ENCODE results near the gene TUBA4B. TPM values are rescaled to one million over a fixed set of nuclear protein-coding genes. Genes with fewer than 3 reads are reported as not detected.
"Not testable (repeated sequence)": the region's sequence is repeated elsewhere in the genome, so short reads cannot be mapped to it uniquely, and the experiment has no call there.

Gene TUBA4B
- total RNA-seq, 1 donor = not detected

DNA sequence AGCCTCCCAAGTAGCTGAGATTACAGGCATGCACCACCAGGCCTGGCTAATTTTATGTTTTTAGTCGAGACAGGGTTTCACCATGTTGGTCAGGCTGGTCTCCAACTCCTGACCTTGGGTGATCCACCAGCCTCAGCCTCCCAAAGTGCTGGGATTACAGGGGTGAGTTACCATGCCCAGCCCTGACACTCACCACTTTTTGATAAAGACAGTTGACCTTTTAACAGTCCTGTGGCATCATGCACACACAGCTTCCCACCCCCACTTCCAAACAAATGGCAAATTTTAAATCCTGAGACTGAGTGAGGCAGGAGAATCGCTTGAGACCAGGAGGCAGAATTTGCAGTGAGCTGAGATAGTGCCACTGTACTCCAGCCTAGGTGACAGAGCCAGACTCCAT lies 20.0 kb downstream of the TUBA4B start:
- DNase-seq (ENCODE audit: low read depth in 2 of 3, low spot score in 2 of 3) = no peak

DNA sequence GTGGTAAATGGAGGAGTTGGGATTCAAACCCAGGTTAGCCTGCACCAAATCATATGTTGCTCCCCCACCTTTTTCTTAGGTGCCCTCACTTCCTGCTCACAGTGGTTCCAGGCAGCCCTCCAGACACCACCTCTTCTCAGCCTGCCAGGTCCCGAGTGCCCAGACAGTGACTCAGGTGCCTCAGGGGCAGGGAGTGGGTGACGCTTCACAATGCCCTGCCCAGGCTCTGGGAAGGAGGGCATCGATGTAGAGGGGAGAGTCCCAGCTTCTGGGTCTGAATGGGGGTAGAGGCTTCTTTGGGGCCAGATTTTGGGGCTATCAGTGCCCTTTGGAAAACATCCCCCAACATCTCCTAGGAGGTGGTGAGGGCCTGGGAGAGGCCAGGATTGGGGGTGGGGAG lies 20.9 kb downstream of the TUBA4B start:
- no peak for DNase-seq (ENCODE audit: low read depth in 2 of 3, low spot score in 2 of 3)

DNA sequence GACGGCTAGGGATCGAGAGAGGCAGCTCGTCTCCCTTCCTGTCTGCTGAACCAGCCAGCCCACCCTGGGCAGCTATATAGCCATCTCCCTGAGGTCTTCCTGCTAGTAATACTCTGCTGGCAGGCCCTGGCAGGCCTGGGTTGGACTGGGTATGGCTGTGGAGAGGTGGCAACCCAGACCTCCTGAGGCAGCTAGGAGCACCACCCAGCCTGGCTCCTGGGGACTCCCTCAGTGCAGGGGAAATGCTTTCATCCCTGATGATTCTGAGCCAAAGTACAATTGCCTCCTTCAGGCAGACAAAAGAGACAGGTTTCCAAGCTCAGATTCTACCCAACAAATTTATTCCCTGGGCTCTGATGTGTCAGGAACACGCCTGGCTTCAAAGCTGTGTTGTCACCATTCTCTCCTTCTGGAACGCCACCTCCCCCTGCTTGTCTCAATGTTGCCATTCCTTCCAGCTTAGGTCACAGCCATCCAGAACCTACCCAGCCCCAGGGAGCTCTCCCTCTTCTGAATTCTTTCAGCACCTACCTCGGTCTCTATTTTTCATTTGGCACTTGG lies 21.4 kb downstream of the TUBA4B start:
- DNase-seq (ENCODE audit: low read depth in 2 of 3, low spot score in 2 of 3) = no peak

DNA sequence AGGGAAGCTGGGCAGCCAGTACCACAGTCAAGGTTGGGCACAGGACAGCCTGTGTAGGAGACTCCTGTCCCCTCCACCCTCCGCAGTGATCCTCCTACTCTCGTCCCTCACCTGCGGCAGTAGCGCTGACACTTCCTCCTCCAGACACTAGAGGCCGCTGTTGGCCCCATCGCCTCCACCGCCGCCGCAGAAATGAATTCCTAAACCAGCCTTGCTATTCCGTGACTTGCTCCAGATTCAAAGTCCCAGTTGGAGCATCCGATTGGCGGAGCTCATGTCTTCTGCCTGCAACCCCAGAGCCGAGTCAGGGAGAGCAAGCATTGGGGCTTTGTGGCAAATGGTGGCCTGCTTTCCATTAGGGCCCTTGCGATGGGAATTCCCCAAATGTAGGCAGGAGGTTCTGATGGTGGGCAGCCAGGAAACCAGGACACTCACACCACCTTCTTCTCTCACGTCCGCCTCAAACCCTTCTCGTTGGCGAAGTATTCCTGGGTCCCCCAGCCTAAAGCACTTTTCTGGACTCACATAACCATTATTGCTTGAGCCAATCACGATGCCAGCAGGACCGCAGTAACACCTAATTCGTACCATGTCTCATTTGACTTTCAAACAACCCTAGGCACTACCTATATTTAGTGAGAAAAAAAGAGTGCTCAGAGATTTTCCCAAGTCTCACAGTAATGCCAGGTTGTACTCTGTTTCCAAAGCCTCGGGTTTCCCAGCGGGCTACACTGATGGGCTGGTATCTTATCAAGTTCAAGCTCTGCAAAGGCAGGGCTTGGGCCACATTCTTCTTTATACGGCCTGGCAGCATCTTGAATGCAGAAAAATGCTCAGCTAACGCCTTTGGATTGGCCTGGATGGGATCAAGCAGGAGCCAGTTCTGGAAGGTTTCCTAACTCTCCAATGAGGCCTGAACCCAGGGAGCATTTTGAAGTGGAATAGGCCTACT lies 24.9 kb downstream of the TUBA4B start:
- DNase-seq (ENCODE audit: low read depth in 2 of 3, low spot score in 2 of 3) = peak; percentile 55 to 69 (median 63)

DNA sequence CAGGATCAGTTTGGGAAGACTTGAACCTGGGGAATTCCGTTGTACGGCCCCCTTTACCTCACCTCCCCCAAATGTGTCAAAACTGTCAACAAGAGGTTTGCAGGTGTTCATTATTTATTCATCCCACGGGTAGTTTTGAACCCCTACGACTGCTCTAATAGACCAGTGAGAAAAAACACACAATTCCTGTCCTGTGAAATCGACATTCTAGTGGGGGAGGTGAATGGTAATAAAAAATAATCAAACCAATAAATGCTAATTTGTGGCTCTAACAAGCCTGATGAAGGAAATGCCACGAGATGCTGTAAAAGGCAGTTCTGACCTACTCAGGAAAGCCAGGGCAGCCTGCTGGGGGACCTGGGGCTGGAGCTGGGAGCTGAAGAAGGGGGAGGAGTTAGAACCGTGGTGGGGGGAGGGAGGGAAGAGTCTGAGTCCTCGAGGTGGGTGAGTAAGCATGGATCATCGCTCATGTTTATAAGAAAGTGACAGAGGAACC lies 25.7 kb downstream of the TUBA4B start:
- DNase-seq (ENCODE audit: low read depth in 2 of 3, low spot score in 2 of 3) = peak in 1 of 3 donors; percentile 11

DNA sequence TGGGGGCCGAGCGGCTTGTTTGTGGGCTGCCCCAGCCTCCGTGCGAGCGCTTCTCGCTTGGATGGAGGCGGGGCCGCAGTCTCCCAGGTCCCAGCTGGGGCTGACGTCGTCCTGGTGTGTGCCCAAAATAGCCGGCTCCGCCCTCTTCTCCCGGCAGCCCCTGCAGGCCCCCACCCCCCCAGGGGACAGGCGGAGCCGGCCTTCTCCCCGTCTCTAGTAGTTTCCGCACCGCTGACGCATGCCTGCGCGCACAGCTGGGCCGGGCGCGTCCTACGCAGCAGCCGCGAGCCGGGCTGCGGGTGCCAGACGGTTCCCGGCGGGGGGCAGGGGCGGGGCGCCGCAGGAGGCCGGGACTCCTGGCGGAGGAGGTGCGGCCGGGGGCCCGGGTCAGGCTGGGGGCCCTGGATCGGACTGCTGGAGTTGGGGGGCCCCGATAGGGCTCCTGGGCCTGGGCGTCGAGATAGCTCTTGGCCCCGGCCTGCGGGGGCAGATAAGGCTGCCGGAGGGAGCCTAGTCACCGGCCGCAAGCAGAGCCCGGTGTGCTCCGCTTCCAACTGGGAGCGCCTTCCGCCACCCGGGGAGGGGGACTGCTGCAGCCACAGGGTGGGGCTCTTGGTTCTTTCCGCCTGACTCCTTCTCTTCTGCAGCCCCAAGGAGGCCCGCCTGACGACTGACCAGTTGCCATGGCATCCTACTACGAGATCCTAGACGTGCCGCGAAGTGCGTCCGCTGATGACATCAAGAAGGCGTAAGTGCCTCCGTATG lies 26.3 kb downstream of the TUBA4B start, which contains the start of gene DNAJB2:
Gene DNAJB2, plus strand, starts transcription at position 216 of the 765 bp plus-strand sequence. Its CDS starts 468 bp downstream, at position 684.
- peak; percentile 94 to 99 (median 99) for DNase-seq (ENCODE audit: low read depth in 2 of 3, low spot score in 2 of 3)

DNA sequence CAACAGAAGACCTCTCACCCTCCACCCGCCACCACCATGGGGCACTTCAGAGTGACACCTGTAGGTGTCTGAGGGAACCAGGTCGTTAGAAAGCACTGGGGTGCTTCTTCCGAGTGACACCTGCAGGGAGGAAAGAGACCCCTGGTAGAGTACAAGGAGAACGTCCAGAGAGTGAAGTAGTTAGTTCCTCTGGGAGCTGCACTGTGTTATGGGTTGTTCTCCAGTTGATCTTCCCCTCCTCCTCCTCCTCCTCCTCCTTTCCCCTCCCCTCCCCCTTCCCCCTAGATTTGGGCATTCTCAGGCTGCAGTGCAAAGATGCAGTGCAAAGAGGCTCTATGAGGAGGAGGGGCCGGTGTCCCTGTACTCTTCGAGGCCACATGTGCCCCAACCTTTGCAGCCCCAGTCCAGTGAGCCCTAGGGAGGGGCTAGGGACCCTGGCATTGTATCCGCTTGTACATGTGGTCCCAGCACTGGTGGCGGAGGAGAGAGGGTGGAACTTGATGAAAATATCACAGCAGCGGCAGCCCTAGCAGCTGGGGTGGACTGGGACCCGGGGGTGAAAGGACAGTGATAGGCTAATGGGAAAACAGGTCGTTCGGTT lies 27.0 kb downstream of the TUBA4B start:
- no peak for DNase-seq (ENCODE audit: low read depth in 2 of 3, low spot score in 2 of 3)

DNA sequence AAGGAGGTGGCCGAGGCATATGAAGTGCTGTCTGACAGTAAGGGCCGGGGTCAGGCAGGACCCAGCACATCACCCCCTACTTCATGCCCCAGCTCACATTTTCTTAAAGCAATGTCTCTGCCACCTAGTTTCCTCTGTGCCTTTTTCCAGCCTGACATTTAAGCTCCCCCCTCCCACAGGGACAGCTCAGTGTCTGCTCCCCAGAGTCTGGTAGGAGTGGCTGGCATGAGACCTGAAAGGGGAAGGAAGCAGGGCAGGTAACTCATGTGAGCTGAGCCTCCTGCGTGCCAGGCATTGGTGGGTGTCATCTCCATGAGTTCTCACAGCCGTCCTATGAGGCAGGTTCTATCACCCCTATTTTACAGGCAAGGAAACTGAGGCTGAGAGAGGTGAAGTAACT lies 27.6 kb downstream of the TUBA4B start:
- no peak for DNase-seq (ENCODE audit: low read depth in 2 of 3, low spot score in 2 of 3)

DNA sequence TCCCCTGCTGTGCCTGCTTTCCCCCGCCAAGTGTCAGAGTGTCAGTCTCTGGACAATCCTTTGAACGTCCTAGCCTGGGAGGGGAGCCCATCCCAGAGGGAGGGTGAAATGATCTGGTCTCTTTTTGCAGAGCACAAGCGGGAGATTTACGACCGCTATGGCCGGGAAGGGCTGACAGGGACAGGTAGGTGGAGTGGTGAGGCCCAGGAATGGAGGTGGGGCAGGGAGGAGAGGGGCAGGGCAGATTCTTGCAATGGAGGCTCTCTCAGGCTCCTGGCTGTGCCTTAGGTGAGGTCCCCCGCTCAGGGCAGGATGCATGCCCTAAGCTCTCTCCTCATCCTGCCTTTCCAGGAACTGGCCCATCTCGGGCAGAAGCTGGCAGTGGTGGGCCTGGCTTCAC lies 28.5 kb downstream of the TUBA4B start:
- DNase-seq (ENCODE audit: low read depth in 2 of 3, low spot score in 2 of 3) = no peak

DNA sequence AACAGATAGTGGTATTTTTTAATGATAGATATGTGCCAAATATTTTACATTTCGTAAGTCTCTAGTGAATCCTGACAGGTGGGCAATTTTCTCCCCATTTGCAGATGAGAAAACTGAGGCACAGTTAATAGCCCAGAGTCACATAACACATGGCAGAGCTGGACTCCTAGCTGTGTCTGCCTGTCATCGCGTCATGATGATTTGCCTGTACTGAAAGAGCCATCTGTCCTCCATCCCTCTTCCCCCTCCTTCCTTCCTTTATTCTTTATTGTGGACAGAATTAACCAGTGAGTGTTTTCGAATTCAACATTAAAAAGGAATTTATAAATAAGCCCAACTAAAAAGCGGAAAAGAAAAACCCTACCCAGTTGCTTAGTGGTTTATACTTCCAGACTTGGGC lies 29.3 kb downstream of the TUBA4B start:
- DNase-seq (ENCODE audit: low read depth in 2 of 3, low spot score in 2 of 3) = no peak

DNA sequence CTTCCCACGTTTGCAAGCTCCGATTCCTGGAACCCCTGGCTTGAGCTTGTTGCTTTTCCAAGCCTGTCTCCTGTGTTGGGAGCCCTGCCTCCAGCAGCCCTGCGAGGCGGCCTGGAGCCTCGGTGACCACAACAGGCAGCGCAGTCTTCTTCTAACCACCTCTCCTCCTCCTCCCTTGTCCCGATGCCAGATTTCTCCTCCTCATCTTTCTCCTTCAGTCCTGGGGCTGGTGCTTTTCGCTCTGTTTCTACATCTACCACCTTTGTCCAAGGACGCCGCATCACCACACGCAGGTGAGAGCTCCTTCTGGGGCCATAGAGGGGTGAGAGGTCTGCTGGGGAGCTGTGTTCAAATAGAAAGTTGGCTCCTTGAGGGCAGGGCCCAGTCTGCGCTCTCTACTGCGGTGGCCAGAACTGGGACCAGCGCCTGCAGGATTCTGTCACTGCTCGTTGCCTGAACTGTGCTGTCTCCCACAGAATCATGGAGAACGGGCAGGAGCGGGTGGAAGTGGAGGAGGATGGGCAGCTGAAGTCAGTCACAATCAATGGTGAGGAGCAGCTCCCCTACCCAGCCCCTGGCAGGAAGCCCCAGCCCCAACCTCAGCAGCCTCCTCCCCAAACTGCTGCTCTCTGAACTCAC lies 30.0 kb downstream of the TUBA4B start:
- no peak for DNase-seq (ENCODE audit: low read depth in 2 of 3, low spot score in 2 of 3)

DNA sequence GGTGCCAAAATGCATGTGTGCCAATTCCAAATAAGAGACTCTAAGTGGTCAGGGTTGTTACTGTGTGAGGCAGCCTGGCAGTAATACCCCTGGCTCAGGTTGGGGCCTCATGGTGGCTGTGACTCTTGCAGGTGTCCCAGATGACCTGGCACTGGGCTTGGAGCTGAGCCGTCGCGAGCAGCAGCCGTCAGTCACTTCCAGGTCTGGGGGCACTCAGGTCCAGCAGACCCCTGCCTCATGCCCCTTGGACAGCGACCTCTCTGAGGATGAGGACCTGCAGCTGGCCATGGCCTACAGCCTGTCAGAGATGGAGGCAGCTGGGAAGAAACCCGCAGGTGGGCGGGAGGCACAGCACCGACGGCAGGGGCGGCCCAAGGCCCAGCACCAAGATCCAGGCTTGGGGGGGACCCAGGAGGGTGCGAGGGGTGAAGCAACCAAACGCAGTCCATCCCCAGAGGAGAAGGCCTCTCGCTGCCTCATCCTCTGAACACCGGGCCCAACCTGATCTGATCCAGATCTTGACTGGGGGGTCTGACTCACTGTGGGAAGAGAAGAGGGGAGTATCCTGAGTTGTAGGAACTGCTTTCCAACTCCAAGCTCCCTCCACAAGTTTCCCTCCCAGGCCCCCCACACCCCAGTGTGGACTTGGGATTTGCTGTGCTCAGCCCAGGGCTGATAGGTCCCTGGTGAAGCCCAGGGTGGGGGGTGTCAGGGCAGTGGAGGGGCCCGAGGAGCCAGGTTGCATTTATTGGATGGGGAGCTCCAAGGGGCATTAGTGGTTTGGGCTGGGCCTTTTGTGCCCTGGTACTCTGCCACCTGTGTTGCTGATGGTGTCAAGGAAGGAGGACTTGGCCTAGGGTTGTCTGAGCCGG lies 31.7 kb downstream of the TUBA4B start:
- no peak for DNase-seq (ENCODE audit: low read depth in 2 of 3, low spot score in 2 of 3)

DNA sequence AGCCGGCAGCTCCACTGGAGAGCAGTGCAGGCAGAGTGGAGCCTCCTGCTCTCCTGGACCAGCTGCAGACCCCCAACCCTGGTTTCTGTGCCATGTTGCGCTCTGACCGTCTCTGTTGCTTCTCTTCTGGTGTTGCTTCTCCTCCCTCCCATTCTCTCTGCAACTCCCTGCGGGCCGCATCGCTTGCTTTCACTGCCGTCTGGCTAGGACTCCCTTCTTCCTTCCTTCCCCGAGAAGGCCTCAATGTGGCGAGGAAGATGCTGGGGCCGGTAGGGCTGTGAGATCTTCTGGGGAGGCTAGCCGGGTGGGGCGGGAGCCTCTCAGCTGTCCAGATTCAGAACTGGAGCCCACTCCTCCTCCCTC lies 32.3 kb downstream of the TUBA4B start:
- no peak for DNase-seq (ENCODE audit: low read depth in 2 of 3, low spot score in 2 of 3)

DNA sequence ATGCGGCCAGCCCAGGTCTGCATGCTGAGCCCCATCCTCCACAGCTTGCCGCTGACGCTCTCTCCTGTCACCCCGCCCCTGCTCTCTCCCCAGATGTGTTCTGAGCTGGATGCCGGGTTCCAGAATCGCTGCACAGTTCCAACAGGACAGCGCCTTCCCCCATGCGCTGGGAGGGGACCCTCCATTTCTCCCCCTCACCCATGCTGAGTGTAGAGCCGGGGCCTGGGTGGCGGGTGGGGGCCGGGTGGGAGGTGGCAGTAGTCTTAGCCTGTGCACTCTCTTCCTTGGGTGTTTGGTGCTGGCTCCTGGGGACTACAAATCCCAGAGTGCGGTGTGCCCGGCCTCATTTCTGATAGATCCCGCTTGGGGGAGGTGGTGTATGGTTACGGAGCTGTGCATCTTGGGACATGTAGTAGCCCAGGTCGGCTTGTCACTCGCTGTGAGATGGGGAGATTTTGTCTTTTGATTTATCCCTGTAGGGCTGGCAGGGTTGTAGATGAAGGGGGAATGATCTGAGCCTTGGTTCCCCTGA lies 32.9 kb downstream of the TUBA4B start:
- no peak for DNase-seq (ENCODE audit: low read depth in 2 of 3, low spot score in 2 of 3)

DNA sequence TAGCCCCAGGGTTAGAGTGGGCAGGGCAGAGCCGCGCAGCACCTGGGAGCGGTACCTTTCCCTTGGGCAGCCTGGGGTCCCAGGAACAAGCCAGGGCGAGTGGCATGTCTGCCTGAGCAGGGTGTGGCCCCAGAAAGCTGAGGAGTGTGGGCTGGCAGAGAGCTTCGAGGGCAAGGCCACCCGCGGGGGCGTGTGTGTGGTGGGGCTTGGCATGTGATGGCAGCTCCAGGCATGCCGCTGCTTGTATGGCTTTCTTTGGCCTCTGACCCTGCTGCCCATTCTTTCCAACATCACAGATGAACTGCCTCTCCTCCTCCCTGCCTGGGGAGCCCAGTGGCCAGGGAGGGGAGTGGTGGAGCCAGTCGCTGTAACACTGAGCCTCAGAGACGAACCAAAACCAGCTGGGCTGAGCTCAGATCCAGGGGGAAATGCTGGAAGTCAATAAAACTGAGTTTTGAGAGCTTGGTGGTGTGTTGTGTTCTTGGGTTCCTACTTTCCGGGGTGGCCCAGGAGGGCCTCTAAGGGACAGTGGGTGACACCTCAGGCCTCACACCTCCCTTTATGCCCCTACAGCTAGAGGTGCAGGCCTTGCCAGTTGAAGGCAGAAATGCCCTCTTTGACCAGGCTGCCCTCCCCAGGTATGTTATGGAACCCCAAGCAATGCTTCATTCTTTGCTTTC lies 33.5 kb downstream of the TUBA4B start:
- no peak for DNase-seq (ENCODE audit: low read depth in 2 of 3, low spot score in 2 of 3)

DNA sequence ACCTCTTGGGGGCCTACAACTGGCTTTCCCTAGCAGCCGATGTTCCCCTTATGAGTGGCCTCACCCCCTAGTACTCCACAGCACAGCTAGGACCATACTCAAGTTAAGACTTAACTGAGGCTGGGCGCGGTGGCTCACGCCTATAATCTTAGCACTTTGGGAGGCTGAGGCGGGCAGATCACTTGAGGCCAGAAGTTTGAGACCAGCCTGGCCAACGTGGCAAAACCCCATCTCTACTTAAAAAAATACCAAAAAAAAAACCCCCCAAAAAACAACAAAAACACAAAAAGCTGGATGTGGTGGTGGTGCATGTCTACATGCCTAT lies 34.0 kb downstream of the TUBA4B start:
- not testable (repeated sequence) for DNase-seq (ENCODE audit: low read depth in 2 of 3, low spot score in 2 of 3)

DNA sequence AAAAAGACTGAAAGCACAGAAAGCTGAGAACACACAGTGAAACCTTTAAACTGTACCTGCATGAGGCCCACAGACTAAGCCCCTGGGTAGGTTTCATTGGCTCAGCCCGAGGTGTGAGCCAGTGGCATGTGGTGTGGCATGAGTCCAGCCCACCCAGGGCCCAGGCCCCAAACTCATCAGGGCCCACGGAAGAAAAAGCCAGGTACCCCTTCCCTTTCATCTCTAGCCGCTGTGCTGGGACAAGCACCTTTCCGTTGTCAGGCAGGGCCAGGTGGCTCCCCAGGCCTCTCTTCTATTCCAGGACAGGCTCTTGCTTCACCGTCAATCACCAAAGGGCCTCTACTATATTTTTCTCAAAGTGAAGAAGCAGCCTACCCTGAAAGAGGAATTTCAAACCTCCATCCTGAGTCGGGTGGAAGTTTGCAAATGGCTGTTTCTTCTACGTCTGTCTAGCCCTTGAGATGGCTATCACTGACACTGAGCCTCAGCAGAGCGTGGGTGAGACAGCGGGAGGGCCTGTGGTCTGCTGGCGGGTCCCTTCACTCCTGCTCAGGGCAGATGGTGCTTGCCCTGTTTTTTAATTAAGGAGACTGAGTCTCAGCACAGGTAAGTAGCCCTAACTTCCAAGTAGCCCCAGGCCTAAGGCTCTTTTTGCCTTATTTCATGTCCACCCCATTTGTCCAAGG lies 34.7 kb downstream of the TUBA4B start:
- DNase-seq (ENCODE audit: low read depth in 2 of 3, low spot score in 2 of 3) = no peak

DNA sequence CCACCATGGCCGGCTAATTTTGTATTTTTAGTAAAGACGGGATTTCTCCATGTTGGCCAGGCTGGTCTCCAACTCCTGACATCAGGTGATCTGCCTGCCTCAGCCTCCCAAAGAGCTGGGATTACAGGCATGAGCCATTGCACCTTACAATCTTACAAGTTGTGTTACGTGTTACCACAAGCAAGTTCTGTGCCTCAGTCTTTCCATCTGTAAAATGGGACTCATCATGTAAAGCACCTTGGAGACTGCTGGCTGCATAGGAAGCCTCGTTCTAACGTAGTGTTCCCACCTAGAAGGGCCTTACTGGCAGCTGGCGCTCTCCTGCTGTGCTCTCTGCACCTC lies 36.1 kb downstream of the TUBA4B start:
- no peak for DNase-seq (ENCODE audit: low read depth in 2 of 3, low spot score in 2 of 3)

Data from hematopoietic multipotent progenitor cell (in vitro differentiated cells).